Activated naive CD4-positive, alpha-beta T cell treated with anti-CD3 and anti-CD28 coated beads, Interleukin-2, amount 50 U/mL, for 16 hours (primary cell): ENCODE measurements around the gene EHBP1.

Experiments
- DNase-seq: peaks from one replicate; pipeline ENCODE4 v3.0.0-alpha.2; 2020

Gene EHBP1

GRCh38 chr2:62895632-62896009 lies 190.1 kb downstream of the EHBP1 start:
- no peak for DNase-seq

GRCh38 chr2:62897187-62897827 lies 191.8 kb downstream of the EHBP1 start:
- no peak for DNase-seq

GRCh38 chr2:62904344-62904743 lies 198.8 kb downstream of the EHBP1 start:
- DNase-seq: no peak

- no peak for DNase-seq
Observed at GRCh38 chr2:62908145-62908544, 202.6 kb downstream of the EHBP1 start.

GRCh38 chr2:62913311-62913710 lies 207.8 kb downstream of the EHBP1 start:
- DNase-seq: no peak

- no peak for DNase-seq
Observed at GRCh38 chr2:62919041-62919440, 213.5 kb downstream of the EHBP1 start.

GRCh38 chr2:62920070-62920469 lies 214.6 kb downstream of the EHBP1 start:
- no peak for DNase-seq

GRCh38 chr2:62923242-62923641 lies 217.7 kb downstream of the EHBP1 start:
- DNase-seq: no peak

- no peak for DNase-seq
Observed at GRCh38 chr2:62923881-62924280, 218.4 kb downstream of the EHBP1 start.

GRCh38 chr2:62928015-62928414 lies 222.5 kb downstream of the EHBP1 start:
- no peak for DNase-seq

- DNase-seq: no peak
Observed at GRCh38 chr2:62931536-62931935, 226.0 kb downstream of the EHBP1 start.

- no peak for DNase-seq
Observed at GRCh38 chr2:62933398-62933917, 227.9 kb downstream of the EHBP1 start.

GRCh38 chr2:62934517-62934916 lies 229.0 kb downstream of the EHBP1 start:
- DNase-seq: no peak

- DNase-seq: no peak
Observed at GRCh38 chr2:62938126-62938525, 232.6 kb downstream of the EHBP1 start.

GRCh38 chr2:62939735-62940491 lies 234.4 kb downstream of the EHBP1 start:
- DNase-seq: no peak

GRCh38 chr2:62940697-62941096 lies 235.2 kb downstream of the EHBP1 start:
- no peak for DNase-seq

GRCh38 chr2:62941413-62941812 lies 235.9 kb downstream of the EHBP1 start:
- DNase-seq: no peak

GRCh38 chr2:62944362-62944761 lies 238.8 kb downstream of the EHBP1 start:
- no peak for DNase-seq

GRCh38 chr2:62947403-62947802 lies 241.9 kb downstream of the EHBP1 start:
- no peak for DNase-seq

GRCh38 chr2:62956651-62957050 lies 251.1 kb downstream of the EHBP1 start:
- DNase-seq: no peak

GRCh38 chr2:62958206-62958605 lies 252.7 kb downstream of the EHBP1 start:
- no peak for DNase-seq

- no peak for DNase-seq
Observed at GRCh38 chr2:62964050-62964449, 258.5 kb downstream of the EHBP1 start.

- no peak for DNase-seq
Observed at GRCh38 chr2:62964671-62965070, 259.2 kb downstream of the EHBP1 start.

- DNase-seq: no peak
Observed at GRCh38 chr2:62966991-62967390, 261.5 kb downstream of the EHBP1 start.

GRCh38 chr2:62968168-62968567 lies 262.7 kb downstream of the EHBP1 start:
- no peak for DNase-seq
